ENCODE results near the gene ZZZ3. TPM values are rescaled to one million over a fixed set of nuclear protein-coding genes. Genes with fewer than 3 reads are reported as not detected.

Gene ZZZ3
- total RNA-seq, 2 donors from 2014 or later: 38.9 to 60.8 TPM

DNA sequence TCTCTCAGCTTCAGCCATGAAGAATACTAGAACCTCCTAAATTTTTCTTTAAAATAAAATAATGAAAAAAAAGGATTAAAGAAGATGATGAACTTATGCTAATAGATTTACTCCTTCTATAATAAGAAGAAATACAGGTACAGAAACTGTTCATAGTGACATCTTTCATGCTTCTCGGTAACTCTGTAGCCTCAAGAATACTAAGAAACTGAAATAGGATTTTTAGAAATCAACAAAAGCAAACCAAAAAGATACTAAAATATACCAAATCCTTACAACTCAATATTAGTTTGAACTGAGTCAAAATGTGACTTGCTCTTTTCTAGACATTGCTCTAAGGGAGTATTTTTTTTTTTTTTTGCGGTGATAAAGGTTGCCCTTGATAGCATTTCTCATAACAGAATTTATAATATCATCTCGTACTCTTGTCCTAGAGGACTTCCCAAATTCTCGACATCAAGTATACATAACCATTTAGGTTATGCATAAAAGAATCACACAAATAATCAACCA is 42.8 kb downstream of the ZZZ3 start:
- no peaks in the 10 kb centered on the region for H3K36me3 ChIP-seq
- no peaks in the 10 kb centered on the region for H3K27me3 ChIP-seq (replicated peaks; ENCODE audit: insufficient read depth)
- H3K4me1 ChIP-seq (replicated peaks): no peaks in the 10 kb centered on the region
- H3K27ac ChIP-seq: no peak overlapping the region
- WGBS: 93% methylated on average over 4 of the region's 4 CpGs
- intact Hi-C loops (cut with DNase I): no loop called here
- TF ChIP-seq POLR2AphosphoS5 (IDR thresholded peaks at IDR 0.05) (no peak), POLR2A (IDR thresholded peaks at IDR 0.05) (no peak)
- TF ChIP-seq, protein P1, sequence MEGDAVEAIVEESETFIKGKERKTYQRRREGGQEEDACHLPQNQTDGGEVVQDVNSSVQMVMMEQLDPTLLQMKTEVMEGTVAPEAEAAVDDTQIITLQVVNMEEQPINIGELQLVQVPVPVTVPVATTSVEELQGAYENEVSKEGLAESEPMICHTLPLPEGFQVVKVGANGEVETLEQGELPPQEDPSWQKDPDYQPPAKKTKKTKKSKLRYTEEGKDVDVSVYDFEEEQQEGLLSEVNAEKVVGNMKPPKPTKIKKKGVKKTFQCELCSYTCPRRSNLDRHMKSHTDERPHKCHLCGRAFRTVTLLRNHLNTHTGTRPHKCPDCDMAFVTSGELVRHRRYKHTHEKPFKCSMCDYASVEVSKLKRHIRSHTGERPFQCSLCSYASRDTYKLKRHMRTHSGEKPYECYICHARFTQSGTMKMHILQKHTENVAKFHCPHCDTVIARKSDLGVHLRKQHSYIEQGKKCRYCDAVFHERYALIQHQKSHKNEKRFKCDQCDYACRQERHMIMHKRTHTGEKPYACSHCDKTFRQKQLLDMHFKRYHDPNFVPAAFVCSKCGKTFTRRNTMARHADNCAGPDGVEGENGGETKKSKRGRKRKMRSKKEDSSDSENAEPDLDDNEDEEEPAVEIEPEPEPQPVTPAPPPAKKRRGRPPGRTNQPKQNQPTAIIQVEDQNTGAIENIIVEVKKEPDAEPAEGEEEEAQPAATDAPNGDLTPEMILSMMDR (IDR thresholded peaks at IDR 0.05): no peak
- no peak overlapping the region for H3K4me3 ChIP-seq
- no peaks in the 10 kb centered on the region for H3K9me3 ChIP-seq
- DNase-seq (ENCODE audit: low spot score): no peak

DNA sequence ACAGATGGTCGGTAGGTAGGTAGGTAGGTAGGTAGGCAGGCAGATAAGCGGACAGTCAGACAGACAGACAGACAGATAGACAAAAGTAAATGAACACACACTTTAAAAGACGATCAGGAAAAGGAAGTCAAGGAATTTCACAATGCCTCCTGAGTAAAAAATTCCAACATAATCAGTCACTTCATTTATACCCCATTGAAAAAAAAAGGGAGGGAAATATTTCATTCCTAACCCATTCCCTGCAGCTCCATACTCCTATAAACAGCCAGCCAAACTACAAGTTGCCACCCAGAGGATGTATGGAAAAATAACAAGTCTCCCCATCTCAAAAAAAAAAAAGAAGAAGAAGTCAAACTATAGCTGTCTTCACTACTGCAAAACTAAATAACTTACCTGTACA is 43.4 kb downstream of the ZZZ3 start:
- no peaks in the 10 kb centered on the region for H3K4me1 ChIP-seq (replicated peaks)
- no peaks in the 10 kb centered on the region for H3K36me3 ChIP-seq
- no peak for DNase-seq (ENCODE audit: low spot score)
- TF ChIP-seq POLR2A (IDR thresholded peaks at IDR 0.05): no peak
- TF ChIP-seq, protein P1 (IDR thresholded peaks at IDR 0.05): no peak
- TF ChIP-seq POLR2AphosphoS5 (IDR thresholded peaks at IDR 0.05): no peak
- no peak overlapping the region for H3K4me3 ChIP-seq
- intact Hi-C loops (cut with DNase I): no loop called here
- 70% methylated on average over 3 of the region's 3 CpGs for WGBS
- no peaks in the 10 kb centered on the region for H3K9me3 ChIP-seq
- no peak overlapping the region for H3K27ac ChIP-seq
- H3K27me3 ChIP-seq (replicated peaks; ENCODE audit: insufficient read depth): no peaks in the 10 kb centered on the region

DNA sequence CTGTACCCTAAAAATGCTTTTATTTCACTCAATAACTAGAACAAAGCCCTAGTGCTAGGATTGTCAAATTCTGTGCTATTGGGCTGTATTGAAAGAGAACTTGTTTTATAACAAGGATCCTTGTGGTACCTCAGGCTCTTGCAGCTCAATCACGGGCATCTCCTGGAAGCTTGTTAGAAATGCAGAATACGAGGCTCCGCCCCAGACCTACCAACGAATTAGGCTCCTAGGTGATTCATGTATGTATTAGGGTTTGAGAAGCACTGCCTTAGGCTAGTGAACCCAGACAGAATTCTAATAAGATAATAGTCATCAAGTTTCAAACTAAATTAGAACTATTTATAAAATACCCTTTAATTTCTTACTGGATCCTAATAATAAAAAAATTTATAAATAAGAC is 45.6 kb downstream of the ZZZ3 start:
- Histone ChIP-seq H3K27me3 (replicated peaks; ENCODE audit: insufficient read depth) (no peaks in the 10 kb centered on the region), H3K4me1 (replicated peaks) (no peaks in the 10 kb centered on the region), H3K27ac (no peak overlapping the region), H3K9me3 (no peaks in the 10 kb centered on the region), H3K4me3 (no peak overlapping the region), H3K36me3 (peaks cover 0 to 2% of the 10 kb centered on the region in 2 donors)
- TF ChIP-seq, protein P1 (IDR thresholded peaks at IDR 0.05): no peak
- TF ChIP-seq POLR2A (IDR thresholded peaks at IDR 0.05) (no peak), POLR2AphosphoS5 (IDR thresholded peaks at IDR 0.05) (no peak)
- no peak for DNase-seq (ENCODE audit: low spot score)
- 86% methylated on average over 4 of the region's 4 CpGs for WGBS
- intact Hi-C loops (cut with DNase I): no loop called here

Small RNAs within 50 kb of the gene (small RNA-seq; reads per million reads assigned to genes)
- 0 reads per million in 2 donors for gene RN7SL370P

Other genes with a start within 250 kb of the ZZZ3 start
- gene USP33, start 77.2 kb upstream of the ZZZ3 start, total RNA-seq: 10 to 100 TPM; 46.2 to 49.9 TPM
- 10 to 100 TPM; 16.2 to 19.3 TPM for gene MIGA1, start 97.0 kb upstream of the ZZZ3 start, total RNA-seq
- 10 to 100 TPM; 13.2 to 14.1 TPM for gene NEXN, start 206.0 kb upstream of the ZZZ3 start, total RNA-seq